Measurements from ENCODE around the gene ZFHX2.

Gene ZFHX2

DNA sequence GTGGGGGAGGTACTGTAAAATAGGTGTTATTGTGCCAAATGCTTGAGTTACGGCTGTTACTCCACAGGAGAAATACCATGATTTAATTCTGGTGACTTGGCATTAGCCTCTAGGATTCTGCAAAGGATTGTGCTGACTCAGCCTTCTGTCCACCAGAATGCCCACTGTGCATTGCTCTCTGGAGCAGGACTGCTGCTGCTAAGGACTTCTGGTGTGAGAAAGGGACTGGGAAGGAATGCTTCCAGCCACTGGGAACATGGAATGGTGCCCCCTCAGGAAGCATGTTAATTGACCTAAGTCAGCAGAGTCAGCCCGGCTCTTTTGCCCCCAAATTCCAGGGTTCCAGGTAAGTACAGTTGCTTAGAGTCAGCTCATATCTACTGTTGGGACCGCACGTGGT is 32.9 kb downstream of the ZFHX2 start:
- DNase-seq (ENCODE audit: low spot score) = no peak

DNA sequence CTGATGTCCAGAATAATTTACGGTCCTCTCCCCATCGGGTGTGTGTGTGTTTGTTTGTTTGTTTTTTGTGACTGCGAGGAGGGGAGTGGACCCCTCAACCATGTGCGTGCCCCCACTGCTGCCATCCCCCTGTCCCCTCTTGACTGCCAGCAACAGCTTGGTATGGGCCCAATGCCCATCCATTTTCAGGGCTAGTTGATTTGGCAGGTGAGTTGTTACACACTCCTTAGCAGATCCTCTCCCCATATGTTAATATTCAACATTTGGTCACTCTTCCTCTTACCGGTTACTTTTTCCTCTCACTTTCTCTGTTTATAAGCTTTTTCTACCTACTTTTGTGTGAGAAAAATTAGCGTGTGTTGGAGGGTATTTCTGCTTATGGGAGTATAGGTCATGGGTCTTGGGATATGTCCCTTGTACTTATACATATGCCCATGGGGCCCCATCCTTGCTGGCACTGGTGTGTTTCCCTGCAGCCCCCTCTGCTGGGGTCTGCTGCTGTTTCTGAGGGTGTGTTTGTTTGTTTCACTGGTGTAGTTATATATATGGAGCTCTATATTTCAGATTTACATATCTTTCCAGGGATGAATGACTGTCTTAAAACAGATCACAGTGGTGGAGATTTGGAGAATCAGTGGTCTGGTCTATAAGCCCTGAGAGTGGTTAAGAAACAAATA is 33.8 kb downstream of the ZFHX2 start:
- DNase-seq (ENCODE audit: low spot score) = no peak

DNA sequence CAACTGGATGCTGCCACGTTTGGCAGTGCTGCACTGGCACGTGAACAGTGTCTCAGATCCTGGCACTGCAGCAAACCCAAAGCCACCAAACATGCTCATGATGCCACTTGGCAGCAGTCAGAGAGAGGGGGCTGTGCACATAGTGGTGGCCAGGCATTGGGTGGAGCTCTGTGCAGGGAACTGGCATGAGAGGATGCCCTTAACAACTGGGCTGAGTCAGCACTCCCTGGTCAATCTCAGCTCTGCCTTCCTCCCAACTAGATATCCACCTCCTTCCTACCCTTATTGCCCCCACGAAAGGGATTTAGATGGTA is 37.0 kb downstream of the ZFHX2 start:
- DNase-seq (ENCODE audit: low spot score) = no peak

DNA sequence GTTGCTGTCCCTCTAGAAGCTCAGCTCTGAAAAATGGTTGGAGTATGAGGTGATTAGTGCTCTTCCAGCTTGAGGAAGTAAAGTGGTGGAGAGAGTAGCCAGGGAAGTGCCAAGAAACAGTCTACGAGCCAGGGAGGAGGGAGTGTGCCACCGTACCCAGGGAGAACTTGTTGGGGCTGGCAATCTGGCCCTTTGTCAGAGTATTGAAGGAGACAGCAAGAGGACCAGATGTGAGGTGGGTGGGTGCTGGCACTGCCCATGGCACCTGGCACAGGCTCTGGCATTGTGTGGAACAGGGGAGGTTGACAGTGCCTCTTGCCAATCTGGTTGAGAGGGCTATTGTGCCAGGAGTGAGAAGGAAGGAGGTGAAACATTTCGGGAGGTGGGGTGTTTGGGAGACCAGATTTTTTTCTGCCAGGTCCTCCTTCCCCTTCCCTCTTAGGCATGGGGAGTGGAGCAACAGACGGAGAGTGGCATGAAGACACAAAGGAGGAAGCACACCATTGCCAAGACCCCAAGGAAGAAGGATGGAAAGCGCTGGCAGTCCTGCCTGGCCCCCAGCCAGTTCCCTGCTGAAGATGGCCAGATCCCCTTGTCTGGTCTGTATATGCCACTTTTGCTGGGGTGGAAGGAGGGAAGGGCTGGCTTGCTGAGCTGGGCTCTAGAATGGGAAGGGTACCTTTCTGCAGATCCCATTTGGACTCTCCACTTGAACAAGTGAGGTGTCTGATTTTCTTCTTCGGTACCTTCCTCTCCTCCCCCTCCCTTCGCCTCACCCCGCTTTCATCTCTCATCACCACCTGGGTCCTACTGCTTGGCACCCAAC is 37.5 kb downstream of the ZFHX2 start:
- DNase-seq (ENCODE audit: low spot score) = no peak

DNA sequence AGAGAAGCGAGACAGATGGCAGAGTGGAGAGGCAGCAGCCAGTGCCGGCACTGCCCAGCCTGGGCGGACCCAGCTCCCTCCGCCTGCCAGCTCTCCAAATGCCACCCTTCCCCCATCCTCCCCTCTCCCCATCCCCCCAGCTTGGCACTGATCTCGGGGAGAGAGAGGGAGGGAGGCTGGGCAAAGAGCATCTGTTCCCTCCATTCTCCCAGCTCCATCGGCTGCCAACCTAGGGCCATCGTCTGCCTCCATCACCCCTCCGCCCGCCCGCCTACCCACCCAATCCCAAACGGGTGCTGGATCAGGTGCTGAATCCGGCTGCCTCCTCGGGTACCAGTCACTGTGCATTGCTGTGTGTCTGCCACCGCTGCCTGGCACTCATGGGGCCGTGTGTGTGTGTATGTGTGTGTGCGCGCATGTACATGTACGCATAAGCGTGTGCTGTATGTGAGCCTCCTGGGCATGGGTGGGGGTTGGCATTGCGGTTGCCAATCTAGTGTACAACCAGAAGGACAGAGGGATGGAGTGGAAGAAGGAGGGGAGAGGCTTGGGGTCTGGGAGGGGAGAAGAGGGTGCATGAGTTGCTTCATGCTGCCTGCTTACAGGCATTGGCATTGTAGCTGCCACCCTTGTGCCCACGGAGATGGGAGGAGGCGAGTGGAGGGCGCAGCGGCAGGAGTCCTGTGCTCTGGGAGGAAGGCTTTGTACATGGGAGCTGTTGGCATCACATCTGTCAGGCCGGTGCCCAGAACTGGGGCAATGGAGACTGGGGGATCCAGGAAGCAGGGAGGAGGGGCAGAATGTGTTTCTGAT is 38.4 kb downstream of the ZFHX2 start:
- no peak for DNase-seq (ENCODE audit: low spot score)

DNA sequence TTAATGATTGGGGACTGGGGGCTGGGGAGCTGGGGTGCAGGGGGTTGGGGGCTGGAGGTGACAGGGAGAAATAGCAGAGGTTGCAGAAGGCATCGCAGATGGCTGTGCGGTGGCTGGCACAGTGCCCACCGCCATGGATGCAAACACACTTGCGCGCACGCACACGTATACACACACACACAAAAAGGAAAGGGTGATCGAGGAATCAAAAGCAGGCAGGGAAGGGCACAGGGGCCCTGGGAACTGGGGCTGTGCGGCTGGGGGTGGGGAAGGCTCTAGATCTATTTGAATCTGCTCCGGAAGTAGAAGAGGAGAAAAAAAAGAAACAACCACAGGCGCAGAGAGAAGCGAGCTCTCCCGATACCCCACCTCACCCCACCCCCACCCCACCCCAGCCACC is 39.4 kb downstream of the ZFHX2 start:
- DNase-seq (ENCODE audit: low spot score) = no peak

DNA sequence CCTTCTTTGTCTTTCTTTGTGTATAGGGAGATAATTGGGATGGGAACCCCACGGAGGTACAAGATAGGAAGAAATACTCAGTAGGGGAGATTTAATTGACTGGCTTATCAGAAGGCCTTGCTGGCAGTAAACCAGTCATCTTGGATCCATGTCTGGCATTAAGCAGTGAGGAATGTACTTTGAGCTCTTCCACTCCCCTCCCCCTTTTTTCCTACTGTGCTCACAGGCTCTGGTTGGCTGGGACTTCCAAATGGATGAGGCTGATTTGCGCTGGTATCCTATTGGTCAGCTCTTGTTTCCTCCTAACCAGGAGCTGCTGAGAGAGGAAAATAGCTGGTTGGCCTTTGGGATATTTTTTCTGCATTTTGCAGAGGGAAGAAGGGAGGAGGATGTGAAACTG is 57.3 kb downstream of the ZFHX2 start:
- no peak for DNase-seq (ENCODE audit: low spot score)

DNA sequence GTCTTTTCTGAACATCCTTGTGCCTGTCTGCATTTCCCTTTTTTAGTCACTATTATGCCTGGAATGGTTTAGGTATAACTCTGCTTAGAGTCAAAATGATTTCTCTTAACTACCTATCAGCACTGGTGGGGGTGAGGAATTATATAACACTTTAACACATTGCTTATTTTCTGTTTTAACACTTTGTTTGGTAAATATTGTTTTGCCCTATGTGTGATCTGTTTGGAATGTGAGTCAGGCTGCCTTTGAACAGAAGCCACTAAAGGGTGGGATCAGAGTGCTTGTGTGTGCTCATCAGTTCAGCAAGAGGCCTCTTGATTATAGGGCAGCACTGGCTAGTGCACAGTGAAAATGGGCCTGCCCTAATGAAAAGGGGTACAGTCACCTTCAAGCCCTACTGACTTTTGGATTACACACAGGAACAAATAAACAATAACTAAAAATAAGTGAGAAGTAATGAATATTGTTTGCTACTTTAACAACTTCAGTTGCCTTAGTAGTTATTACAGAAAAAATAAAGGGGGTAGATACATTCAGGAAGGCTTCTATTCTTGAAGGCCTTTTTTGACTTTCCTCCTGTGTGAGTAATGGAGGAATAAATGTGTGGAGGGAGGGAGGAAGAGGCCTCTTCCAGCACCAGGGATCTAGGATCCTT is 58.8 kb downstream of the ZFHX2 start:
- no peak for DNase-seq (ENCODE audit: low spot score)

DNA sequence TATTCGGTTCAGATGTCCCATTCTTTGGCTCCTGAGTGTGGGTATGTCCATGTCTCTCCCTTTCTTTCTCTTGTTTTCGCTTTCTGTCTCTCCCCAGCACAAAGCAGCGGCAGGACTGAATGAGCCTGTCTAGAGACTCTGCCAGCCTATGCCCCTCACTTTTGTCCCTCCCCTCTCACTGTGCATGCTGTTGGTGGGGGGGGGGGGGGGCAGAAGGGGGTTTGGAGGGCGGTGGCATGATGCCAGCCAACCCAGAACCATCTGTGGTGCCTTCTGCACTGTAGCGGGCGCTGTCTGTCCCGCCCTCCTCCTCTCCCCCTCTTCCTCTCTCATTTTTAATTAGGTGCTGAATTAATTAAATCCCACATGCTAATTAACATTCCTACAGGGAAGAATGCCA is 64.3 kb downstream of the ZFHX2 start:
- DNase-seq (ENCODE audit: low spot score) = no peak

DNA sequence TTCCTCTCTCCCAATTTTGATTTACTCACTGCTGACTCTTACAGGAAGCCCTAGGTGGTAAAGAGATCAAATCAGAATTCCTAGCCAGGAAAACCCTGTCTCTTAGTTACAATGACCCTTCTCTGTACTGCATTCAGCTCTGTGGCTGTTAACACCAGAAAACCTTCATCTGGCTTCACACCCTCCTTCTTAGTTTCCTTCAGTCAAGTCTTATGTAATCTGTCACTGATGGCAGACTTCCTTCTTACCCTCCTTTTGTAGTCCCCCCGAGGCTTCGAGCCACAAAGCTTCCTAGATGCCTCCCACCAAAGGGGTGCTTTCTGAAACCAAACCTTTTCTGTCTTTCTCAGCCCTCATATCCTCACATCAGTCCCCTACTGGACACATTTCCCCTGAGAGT is 65.5 kb downstream of the ZFHX2 start:
- DNase-seq (ENCODE audit: low spot score) = no peak

DNA sequence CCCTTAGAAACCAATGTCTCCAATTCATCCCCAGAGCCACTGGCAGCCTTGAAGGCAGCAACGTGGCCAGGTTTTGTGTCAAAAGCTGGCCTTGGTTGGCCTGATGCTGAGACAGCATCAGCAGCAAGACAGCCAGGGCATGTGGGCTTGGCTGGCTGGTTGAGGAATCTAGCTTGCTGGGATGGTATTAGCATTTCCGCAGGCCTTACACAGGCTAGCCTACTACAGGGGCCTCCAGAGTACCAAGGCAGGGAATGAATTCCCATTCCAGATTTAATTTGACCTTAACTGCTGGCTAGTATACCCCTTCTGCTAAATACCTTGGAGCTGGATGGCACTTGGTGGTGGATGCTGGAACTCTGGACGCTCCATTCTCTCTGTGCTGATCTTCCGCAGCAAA is 66.2 kb downstream of the ZFHX2 start:
- DNase-seq (ENCODE audit: low spot score) = no peak

DNA sequence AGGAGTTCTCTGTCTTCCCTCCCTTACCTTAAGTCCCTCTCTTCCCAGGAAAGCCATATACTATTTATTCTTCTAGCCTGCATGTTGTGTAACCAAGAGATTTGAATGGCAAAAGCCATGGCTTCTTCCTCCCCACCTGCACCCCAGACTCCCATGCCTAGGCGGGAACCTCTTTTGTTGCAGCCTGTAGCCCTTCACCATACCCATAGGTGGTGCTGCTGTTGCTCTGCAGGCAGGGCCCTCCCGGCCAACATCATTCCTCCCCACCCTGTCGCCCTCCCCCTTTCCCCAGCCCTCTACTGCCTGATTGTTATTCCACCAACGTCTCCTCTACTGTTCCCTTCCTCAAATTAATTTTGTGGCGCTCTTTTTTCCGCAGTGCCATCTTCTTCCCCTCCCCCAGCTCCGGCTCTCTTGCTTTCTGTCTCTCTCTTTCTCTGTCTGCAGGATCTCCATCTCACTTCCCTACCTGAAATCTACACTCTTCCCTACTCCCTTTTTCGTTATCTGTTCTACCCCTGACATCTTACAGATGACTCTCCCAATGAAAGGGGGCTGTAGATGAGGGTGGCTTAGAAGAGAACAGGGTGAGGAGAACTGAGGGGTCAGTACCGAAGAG is 68.2 kb downstream of the ZFHX2 start:
- no peak for DNase-seq (ENCODE audit: low spot score)

DNA sequence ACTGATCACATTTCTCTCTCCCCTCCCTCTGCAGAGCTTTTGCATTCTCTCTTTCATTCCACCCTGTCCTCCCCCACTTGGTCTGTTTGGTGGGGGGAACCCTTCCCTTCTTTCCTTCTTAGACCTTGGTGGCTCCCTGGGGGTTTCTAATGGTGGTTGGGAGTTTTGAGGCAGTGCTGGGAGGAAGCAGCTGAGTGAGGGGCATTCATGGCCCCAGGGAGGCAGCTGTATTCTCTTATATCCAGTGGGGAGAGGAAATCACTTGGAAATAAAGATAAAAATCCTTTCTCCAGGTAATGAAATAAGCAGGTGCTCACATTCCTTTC is 68.8 kb downstream of the ZFHX2 start:
- no peak for DNase-seq (ENCODE audit: low spot score)

DNA sequence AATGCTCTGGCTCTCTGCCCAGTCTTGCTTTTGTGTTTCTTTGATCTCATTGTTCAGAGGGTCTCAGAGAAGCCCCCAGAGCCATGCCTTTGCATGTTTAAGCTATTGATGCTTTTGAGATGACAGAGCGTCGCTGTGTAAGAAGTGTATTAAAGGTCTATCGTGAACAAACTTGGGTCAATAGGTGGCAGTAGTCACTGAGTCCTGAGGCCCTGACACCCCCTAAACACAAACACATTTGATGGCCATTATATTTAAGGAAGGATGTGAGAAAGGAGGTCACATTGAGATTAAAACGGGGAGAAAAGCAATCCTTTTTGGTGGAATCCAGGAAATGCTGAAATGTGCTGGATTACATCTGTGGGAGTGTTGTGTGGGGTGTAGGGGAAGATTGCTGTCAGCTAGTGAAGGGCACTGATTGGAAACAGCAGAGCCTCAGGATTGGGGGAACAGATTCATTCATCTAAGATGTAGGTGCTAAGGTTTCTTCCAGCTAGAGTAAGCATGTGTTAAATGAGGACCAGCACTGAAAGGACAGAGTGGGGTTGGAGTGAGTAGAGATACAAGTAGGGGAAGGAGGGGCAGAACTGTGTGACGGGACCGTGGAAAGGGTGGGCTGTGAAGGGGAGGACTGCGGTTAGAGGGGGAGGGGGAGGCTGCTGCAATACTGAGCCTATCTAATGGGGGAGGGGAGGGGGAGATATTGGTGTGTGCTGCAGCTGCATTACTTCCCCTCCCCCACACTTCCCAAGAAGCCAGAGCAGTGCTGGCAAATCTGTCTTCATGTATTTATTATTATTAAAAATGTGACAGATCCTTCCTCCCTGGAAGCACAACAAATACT is 69.4 kb downstream of the ZFHX2 start:
- DNase-seq (ENCODE audit: low spot score) = no peak

DNA sequence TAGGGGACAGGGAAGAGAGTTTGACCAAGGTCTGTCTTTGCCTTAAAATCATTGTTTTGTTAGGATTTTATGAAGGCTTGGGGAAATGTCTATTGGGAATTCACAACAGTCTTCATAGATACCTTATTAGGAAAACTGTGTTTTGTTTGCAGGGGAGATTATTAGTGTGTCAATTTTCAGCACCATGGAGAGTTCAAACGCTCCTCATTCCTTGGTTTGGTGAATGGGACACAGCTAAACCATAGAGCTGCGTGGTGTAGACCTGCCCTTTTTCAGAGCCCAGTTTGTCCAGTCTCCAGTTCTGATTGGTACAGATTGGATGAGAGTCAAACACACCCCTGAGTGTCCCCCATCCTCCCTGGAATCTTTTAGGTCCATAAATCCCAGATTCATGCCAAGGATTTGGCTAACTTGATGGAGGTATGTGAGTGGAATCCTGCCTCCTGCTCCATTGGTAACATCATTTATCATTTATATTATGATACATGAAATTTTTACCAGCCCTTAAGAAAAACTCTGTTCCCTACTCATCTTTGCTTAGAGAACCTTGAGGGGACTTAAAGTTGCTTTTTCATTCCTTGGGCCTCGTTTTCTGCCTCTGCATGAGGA is 70.1 kb downstream of the ZFHX2 start:
- DNase-seq (ENCODE audit: low spot score) = no peak

DNA sequence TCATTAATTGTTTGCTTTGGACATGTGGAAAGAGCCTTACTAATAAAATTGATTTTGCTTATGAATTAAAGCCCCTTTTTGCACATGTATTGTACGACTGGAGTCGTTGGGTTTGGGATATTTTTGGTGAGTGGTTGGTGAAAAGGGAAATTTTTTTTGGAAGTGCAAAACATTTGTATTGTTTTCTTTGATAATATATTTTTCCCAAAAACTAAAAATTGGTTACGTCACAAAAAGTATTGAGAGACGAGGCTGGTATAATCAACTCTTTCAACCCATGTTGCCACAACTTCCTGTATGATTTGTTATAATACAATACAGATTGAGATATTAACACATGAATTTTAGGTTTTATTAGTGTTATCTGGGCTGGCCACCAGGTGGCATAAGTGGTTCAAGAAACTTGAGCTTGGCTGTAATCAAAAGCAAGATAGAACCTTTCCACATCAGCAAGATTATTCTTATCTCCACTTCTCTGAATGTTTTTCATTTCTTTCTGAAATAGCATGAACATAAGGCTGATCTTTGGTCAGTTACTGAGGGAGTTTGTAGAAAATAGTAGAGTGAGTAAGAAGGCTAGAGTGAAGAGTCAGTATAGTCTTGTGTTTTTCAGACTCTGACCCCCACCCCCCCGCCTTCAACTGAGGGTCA is 73.3 kb downstream of the ZFHX2 start:
- DNase-seq (ENCODE audit: low spot score) = peak; percentile 79

DNA sequence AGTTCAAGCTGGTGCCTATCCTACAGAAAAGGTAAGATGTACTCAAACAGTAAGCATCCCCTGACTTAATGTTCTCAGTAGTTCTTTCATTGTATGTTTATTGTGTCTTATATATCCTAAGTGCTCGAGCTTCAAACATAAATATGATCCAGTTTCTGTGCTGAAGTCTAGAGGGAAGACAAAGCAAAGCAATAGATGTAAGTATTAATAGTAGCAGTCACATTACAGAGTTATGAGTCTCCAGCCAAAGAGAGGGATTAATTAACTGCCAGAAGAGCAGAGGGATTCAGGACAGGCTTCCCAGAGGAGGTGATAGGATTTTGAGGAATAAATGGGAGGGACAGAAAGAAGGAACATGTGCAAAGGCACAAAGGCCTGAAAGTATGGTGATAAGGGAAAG is 80.6 kb downstream of the ZFHX2 start:
- no peak for DNase-seq (ENCODE audit: low spot score)

Data from hematopoietic multipotent progenitor cell treated with erythropoietin and hydrocortisone succinate and interleukin-3 and kit ligand, for 17 days (in vitro differentiated cells).